ENCODE measurements around the gene ADAM19.

Gene ADAM19

GRCh38 chr5:157561110-157561509 is 14.5 kb downstream of the ADAM19 start:
- DNase-seq: no peak

- no peak for DNase-seq
Measured at GRCh38 chr5:157559301-157559700, 16.3 kb downstream of the ADAM19 start.

- no peak for DNase-seq
Measured at GRCh38 chr5:157558681-157559080, 16.9 kb downstream of the ADAM19 start.

GRCh38 chr5:157558041-157558595 is 17.5 kb downstream of the ADAM19 start:
- no peak for DNase-seq

- DNase-seq: no peak
Measured at GRCh38 chr5:157556615-157557418, 18.8 kb downstream of the ADAM19 start.

GRCh38 chr5:157555037-157555640 is 20.4 kb downstream of the ADAM19 start:
- DNase-seq: peak; percentile 76

GRCh38 chr5:157554179-157555036 is 21.2 kb downstream of the ADAM19 start:
- DNase-seq: peak; percentile 39

GRCh38 chr5:157552650-157553049 is 22.9 kb downstream of the ADAM19 start:
- DNase-seq: no peak

- DNase-seq: no peak
Measured at GRCh38 chr5:157550663-157551062, 24.9 kb downstream of the ADAM19 start.

- no peak for DNase-seq
Measured at GRCh38 chr5:157549954-157550549, 25.5 kb downstream of the ADAM19 start.

GRCh38 chr5:157549283-157549629 is 26.3 kb downstream of the ADAM19 start:
- DNase-seq: no peak

- peak; percentile 13 for DNase-seq
Measured at GRCh38 chr5:157548513-157549282, 26.9 kb downstream of the ADAM19 start.

GRCh38 chr5:157547941-157548512 is 27.5 kb downstream of the ADAM19 start:
- DNase-seq: no peak

GRCh38 chr5:157546456-157547100 is 29.0 kb downstream of the ADAM19 start:
- no peak for DNase-seq

GRCh38 chr5:157545610-157546310 is 29.8 kb downstream of the ADAM19 start:
- DNase-seq: no peak

GRCh38 chr5:157544623-157544989 is 31.0 kb downstream of the ADAM19 start:
- no peak for DNase-seq

- peak; percentile 26 for DNase-seq
Measured at GRCh38 chr5:157543825-157544622, 31.6 kb downstream of the ADAM19 start.

GRCh38 chr5:157542282-157543000 is 33.1 kb downstream of the ADAM19 start:
- no peak for DNase-seq
